Measurements from ENCODE around the gene TMPRSS4. TPM values are rescaled to one million over a fixed set of nuclear protein-coding genes. Genes with fewer than 3 reads are reported as not detected.

Gene TMPRSS4
- total and polyA plus RNA-seq, 2 of the 13 experiments (the other 11 are each of a cell fraction or from before 2014, with no cell fraction given): 0.32 TPM; not detected in 1

DNA sequence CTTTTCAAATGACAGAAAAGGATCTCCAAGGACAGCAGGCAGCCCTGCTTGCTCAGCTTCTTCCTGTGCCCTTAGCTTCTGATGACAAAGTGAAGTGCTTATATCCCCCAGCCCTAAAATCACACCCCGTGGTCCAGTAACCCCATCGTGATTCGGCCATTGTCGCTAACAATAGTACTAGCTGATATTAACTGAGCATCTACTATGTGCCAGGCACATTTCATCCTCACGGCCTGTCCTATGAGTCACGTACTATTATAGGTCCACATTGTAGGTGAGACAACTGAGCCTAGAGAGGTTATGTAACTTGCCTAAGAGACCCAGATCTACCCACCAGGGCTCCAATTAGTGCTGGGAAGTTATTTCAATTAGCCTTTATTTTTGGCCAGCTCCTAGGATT, 69.7 kb downstream of the TMPRSS4 start (continued):
- TF ChIP-seq TRAFD1 (CRISPR knock-in tag; IDR thresholded peaks at IDR 0.05; ENCODE audit: borderline replicate concordance) (no peak), ATF3 (CRISPR knock-in tag; IDR thresholded peaks at IDR 0.05) (no peak), ZNF24 (IDR thresholded peaks at IDR 0.05) (no peak), ARID3A (IDR thresholded peaks at IDR 0.05; ENCODE audit: low read depth, low read length) (no peak), ZNF740 (CRISPR knock-in tag; IDR thresholded peaks at IDR 0.05) (no peak), MAZ (IDR thresholded peaks at IDR 0.05; ENCODE audit: borderline replicate concordance, low read depth, low read length) (no peak), MAZ (CRISPR knock-in tag; IDR thresholded peaks at IDR 0.05; ENCODE audit: low read depth) (no peak), HMG20B (CRISPR knock-in tag; conservative IDR thresholded peaks at IDR 0.05) (no peak)
- TF ChIP-seq, protein P1, sequence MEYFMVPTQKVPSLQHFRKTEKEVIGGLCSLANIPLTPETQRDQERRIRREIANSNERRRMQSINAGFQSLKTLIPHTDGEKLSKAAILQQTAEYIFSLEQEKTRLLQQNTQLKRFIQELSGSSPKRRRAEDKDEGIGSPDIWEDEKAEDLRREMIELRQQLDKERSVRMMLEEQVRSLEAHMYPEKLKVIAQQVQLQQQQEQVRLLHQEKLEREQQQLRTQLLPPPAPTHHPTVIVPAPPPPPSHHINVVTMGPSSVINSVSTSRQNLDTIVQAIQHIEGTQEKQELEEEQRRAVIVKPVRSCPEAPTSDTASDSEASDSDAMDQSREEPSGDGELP (IDR thresholded peaks at IDR 0.05; ENCODE audit: borderline replicate concordance, low read depth): no peak
- TF ChIP-seq, protein P2, sequence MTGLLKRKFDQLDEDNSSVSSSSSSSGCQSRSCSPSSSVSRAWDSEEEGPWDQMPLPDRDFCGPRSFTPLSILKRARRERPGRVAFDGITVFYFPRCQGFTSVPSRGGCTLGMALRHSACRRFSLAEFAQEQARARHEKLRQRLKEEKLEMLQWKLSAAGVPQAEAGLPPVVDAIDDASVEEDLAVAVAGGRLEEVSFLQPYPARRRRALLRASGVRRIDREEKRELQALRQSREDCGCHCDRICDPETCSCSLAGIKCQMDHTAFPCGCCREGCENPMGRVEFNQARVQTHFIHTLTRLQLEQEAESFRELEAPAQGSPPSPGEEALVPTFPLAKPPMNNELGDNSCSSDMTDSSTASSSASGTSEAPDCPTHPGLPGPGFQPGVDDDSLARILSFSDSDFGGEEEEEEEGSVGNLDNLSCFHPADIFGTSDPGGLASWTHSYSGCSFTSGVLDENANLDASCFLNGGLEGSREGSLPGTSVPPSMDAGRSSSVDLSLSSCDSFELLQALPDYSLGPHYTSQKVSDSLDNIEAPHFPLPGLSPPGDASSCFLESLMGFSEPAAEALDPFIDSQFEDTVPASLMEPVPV (CRISPR knock-in tag; IDR thresholded peaks at IDR 0.05): no peak

All from HepG2 (cell line).